Right hindlimb (tissue), 1 donor: ENCODE data around the gene TNS2.
A peak's percentile ranks its signal among the peaks of the same experiment; 100 is the strongest.

Experiments
- DNase-seq: peaks from one replicate; pipeline ENCODE4 v3.0.0-alpha.2; 2018

TNS2 gene

DNA sequence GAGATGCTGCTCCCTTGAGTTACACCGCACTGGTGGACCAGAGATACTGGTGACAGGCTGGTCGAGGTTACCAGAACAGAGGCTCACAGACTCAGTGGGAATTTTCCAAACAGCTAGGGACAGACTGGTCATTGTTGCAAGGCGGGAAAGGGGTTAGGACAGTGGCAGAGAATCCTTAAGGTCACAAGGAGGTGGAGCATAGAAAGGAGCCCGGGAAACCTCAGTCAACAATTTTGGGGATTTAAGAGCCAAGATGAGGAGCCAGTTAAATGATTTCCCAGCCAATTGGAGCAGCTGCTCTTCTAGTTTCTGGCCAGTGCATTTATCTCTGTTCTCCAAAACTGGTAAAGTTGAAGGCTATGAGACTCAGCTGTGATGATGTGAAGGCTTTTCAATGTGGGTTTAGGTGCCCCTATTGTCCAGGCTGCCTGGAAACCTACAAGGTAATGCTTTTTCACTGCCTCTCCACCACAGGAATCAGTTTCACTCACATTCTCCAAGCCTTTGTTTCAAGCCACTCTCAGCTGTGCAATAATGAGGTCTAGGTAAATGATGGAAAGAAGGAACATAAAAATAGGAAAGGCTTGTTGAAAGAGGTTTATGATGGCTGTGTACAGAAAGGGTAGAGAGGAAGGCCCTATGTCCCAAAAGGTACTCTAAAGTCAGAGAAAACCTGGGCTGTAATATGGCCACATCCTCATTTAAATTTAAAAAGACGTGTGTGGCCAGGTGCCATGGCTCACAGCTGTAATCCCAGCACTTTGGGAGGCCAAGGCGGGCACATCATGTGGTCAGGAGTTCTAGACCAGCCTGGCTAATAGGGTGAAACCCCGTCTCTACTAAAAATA is 7.0 kb upstream of the TNS2 start:
- DNase-seq, result no peak

DNA sequence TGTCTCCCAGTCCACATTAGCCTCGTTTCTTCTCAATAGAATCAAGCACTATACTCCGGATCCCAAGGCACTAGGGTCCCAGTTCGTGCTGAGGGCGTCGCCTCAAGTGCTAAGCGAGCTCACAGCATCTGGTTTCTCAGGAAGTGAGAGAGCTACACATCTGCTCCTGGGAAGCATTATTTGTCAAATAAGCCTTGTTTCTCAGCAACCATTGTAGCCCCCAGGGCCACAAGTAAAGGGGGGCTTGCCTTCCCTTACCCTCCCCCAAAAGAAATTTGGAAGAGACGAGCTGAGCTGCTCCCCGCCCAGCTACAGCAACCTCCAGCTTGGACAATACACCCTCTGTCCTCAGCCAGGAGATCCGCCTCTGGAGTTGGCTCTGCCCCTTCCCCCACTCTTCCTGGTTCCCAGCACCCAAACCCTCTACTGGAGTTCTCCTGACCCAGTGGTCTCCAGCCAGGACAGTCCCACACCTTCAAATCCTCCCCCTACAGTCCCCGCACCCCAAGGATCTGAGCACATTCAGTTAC is 5.7 kb upstream of the TNS2 start:
- DNase-seq, result peak; percentile 83

GRCh38 chr12:53044896-53045695 is 4.8 kb upstream of the TNS2 start:
- DNase-seq, result no peak

DNA sequence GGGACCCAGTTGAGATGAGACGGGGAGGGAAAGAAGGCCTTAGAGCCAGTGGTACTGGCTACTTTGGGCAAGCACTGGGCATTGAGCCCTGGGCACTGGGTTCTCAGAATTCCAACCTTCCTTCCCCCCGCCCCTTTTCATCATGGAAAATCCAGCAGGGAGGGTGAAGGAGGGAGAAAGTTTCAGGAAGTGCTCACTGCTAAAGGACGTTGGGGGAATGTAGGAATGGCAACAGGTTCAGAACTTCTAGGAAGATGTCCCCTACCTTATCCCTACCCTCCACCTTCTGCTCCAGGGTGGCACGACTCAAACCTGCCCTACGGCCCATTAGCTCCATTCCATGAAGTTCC is 4.2 kb upstream of the TNS2 start:
- DNase-seq, result peak; percentile 76

DNA sequence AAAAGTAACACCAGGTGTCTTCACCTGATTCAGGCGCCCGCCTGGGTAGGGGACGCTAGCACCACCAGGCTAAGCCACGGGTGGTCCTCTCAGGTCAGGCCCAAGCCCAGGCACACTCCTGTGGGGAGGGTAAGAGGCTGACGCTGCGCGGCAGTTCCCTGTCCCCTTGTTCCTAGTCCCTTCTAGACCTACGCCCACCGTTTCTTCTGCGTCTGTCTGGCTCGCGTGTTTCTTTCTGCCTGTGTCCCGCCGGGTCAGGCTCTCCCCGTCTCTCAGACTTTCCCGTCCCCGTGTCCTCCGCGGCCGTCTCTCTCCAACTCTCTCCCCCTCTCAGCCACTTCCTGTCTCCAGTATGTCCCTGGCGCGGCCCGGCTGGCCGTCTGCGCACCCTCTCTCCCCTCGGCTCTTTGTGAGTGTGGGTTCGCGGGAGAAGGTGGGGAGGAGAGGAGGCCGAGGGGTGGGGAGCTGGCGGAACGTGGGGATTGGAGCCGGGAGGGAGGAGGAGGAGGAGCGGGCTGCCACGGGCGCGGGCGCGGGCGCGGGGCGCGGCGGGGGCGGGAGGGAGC is 3.1 kb upstream of the TNS2 start:
- DNase-seq, result peak; percentile 95

DNA sequence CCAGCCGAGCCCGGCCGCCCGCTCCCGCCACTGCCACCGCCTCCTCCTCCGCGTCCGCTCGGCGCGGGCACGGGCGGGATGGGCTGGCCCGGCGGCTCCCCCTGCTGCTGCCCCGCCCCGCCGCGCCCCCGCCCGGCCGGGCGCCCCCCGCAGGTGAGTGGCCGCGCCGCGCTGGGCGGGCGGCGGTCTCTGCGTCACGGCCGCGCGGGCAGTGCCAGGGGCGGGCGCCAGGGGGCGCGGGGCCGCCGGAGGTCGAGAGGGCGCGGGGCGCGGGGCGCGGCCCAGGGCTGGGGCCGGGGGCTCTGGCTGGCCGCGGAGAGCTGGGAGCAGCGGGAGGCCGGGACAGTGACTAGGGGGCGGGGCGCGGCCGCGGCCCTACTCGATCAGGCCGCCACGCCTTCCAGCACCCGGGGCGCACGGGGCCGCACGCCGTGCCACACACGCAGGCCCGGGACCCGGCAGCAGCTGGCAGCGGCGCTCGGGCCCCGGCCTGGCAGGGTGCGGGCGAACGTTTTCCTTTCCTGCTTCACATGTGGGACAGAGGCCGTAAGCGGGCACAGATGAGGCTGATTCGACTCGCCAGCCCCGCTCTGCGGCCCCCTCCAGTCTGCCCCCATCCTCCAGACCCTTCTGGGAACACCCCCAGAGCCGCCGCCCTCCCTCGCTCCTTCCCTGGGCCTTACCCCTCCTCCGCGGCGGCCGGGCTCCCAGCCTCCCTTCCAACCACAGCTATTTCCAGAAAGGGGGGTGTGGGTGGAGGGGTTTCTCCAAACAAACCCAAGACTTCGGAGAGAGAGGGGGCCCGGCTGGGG is 2.4 kb upstream of the TNS2 start:
- peak; percentile 96 for DNase-seq

DNA sequence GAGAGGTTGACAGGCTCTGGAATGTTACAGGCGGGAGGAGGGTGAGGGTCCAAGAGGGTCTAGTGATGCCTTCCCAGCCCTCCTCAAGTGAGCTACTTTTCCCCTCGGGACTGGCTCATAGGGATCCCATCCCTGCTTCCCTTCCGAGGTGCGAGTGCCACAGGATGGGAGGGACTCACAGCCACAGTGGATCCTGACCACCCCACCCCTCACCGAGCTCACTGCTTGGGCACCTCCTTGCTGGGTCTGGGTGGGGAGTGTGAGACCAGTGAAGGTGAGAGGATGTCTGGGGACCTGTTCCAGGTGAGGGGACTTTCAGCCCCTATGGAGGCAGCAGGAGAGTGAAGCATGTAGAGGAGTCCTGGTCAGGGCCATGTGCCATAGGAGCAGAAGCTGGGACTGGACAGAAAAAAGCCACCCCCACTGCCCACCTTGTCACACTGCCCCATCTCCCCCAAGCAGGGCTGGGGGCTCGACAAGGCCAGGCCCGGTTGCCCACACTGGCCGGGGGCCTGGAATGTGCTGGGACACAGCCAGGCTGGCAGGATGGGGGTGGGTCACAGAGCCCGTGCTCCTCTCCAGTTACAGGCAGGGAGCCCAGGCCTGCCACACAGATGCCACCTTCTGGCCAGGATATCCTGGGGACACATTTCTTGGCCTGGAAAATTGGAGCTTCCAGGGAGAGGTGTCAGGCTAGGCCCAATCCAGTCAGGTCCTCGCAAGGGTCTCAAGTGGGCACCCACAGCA is 1.7 kb upstream of the TNS2 start:
- DNase-seq, result peak; percentile 84

GRCh38 chr12:53048780-53049401 is 974 bp upstream of the TNS2 start:
- peak; percentile 90 for DNase-seq

DNA sequence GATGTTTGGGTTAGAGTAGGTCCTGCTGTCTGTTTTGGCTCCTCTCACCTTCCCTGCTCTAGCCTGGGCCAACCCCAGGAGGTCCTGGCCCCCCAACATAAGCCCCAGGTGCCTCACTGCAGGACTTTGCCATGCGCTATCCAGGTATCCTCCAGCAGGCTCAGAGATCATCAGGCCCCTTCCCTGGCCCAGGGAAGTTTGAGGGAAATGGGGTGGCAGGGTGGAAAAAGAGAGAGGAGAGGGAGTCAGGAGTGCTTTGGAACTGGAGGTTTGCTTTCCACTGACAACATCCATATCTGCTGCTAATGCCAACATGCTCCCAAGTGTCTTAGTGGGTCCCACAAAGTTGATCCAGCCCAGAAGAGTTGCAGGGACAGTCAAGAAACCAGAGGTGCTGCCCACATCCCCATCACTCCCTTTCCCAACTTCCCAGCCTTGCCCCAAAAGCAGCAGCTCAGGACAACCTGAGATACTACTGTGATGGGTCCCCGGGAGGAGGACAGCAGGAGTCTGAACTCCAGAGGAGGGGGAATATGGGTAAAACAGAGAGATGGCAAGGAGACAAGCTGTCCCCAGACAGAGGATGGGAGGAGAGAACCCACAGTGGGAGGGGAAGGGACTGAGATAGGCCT is 677 bp downstream of the TNS2 start:
- peak; percentile 25 for DNase-seq

DNA sequence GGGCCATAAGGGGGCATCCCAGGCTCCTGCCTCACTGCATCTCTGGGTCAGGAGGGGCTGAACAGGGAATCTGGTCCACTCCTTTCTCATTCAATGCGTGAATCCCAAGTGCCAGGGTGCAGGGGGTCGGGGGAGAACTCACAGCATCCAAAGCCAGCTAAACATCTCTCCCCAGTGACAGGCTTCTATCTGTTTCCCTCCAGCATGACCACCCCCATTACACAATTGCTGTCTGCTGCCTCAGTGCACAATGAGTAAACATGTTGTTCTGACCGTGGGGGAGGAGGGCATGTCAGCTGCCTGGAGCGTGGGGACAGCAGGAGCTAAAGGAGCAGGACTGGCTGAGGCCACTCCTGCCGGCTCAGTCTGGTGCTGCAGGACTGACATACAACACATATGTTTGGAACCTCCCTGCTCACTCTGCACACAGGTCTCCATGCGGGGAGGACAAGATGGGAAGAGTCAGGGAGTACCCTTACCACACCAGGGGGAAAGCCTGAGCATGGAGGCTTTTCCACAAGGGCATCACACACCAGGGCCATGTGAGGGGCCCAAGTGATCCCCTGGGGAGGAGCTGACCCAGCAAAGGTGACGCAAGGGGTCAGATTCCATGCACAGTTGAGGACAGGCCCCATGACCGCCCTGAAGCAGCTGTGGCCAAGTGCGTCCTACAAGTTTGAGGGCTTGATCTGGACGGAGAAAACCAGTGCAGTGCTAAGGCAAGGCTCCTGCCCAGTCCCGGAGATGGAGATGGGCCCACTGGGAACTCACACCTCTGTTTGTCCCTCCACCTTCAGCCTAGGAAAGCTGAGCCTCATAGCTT is 1.4 kb downstream of the TNS2 start:
- peak; percentile 55 for DNase-seq

GRCh38 chr12:53051881-53052412 is 2.1 kb downstream of the TNS2 start:
- DNase-seq, result no peak

DNA sequence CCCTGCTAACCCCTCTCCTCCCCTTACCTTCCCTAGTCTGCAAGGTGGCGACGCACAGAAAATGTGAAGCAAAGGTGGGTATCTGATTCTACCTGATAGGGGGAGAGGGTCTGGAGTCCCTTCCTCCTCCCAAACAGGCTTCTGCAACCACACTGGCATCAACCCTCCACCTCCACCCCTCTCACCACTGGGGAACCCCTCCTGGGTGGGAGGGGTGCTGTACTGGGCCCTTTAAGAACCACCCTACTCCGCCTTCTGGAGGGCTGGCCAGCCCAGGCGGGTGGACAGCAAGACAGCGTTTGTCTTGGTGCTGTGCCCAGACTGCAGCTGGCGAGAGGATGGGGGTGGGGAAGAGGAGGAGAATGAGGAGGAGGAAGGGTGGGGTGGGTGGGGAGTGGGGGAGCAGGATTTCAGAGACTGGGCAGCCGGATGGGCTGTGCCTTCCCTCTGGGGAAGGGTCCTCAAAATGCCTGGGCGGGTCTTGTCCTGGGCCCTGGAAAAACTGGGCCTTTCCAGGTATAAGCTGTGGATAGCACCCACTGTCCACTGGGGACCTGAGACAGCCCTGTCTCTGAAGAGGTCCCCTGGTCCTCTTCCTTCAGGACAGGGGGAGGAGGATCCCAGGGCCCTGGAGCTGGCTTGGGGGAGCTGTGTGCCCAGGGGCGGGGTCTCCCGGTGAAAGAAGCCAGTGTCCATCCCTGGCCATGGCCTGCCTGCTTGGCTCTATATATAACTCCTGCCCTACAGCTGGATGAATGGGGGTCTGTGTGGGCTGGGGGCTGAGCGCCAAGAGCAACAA is 2.8 kb downstream of the TNS2 start:
- DNase-seq, result peak; percentile 94

DNA sequence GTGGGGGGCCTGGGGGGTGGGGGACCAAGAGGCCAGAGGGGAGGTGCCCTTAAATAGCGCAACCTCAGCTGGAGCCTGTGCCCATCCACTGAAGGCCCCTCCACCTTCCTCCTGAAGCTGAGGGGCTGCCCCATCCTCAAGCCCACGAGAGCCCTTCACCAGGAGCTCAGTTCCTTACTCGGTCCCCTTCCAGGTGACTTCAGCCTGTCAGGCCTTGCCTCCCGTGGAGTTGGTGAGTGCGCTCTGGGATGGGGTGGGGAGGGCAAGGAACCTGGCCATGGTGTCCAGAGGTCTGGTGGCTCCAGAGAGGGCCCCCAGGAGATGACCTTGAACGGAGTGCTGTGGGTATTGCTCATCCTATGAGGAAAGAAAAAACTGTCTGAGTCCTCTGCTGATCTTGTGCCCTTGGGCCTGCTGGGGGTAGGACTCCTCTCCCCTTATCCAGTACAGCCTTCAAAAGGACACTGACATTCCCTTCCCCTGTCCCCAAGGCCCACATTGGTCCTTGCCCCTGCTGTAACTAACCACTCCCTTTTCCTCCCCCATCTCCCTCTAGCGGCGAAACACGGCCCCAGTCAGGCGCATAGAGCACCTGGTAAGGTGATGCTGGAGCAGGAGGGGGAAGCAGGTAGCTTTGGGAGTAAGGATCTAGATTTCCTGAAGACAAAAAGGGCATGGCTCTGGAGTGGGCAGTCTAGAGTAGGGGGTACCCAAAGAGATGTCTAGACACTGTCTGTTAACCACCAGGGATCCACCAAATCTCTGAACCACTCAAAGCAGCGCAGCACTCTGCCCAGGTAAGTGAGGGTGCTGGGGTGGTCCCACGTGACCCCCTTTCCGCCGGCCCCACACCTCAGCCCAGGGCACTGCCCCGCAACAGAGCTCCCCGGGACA is 3.6 kb downstream of the TNS2 start:
- peak; percentile 52 for DNase-seq

- peak; percentile 94 for DNase-seq
Measured at GRCh38 chr12:53054112-53054878, 4.4 kb downstream of the TNS2 start.

GRCh38 chr12:53055471-53056266 is 5.8 kb downstream of the TNS2 start:
- peak; percentile 25 for DNase-seq

GRCh38 chr12:53056296-53056695 is 6.4 kb downstream of the TNS2 start:
- DNase-seq, result no peak
